IPS DF 4.7 (cell line): ENCODE measurements around the gene EIF3B.
"Not testable (repeated sequence)": the region's sequence is repeated elsewhere in the genome, so short reads cannot be mapped to it uniquely, and the experiment has no call there.

Source experiments
- DNase-seq: peaks from one replicate; pipeline ENCODE4 v3.0.0-alpha.2; 2013; ENCODE audit warnings: low spot score; ENCODE audit errors: extremely low read depth

Gene EIF3B

DNA sequence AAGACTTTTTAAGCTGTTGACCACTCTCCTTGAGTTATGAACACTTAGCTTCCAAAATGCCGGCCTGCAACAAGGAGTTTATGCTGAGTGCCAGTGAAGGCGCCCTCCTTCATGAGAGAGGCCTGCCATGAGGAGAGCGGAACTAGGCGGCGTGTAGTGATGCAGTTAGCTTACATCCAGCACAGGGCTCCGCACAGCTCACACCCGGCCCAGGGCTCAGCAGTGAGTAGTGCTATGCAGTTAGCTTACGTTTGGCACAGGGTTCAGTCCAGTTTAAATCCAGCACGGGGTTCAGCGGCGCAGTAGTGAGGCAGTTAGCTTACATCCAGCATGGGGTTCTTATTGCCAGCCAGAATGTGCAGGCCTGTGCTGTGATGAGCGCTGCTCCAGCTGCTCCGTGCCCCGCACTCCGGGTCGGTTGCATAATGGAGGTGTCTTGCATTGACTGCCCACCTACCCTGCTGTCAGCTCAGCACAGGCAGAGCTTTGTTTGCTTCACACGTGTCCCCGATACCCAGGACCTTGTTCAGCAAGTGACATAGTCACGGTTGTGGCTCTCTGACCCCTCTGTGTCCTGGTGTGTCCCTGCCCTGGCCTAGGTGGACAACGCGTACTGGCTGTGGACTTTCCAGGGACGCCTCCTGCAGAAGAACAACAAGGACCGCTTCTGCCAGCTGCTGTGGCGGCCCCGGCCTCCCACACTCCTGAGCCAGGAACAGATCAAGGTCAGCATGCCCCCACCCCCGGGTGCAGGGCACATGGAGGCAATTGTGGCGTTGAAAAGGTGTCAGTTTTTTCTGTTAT is 21.9 kb downstream of the EIF3B start:
- no peak for DNase-seq

- DNase-seq: not testable (repeated sequence)
Observed at GRCh38 chr7:2377492-2377891, 22.9 kb downstream of the EIF3B start.

- not testable (repeated sequence) for DNase-seq
Observed at GRCh38 chr7:2378125-2378524, 23.5 kb downstream of the EIF3B start.

GRCh38 chr7:2379161-2379560 is 24.5 kb downstream of the EIF3B start:
- no peak for DNase-seq

DNA sequence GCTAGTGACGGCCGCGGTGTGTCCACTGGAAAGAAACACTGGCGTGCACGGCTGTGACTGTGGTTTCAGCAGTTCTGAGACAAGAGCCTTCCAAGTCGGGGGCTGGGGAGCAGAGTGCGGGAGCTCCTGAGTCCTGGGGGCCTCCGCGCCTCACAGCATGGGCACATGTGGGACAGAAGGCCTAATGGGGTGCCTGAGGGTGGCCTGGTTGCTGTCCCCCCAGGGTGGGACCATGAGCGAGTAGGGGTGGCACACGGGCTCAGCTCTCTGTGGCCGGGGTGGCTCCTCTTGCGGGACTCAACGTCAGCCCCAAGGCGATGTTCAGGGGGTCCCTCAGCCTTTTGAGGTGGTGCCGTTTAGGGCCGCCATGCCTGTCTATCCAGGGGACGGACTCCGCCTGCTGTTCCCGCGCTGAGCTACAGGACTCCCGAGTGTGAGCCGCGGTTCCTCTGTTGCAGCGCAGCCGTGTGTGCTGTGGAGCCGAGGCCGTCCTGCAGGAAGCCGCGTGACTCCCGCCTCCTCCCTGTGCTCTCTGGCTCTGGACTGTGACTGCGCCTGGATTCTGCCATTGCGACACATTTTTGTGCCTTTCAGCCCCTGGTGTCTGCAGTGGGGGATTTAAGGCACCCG is 25.3 kb downstream of the EIF3B start:
- DNase-seq: no peak

DNA sequence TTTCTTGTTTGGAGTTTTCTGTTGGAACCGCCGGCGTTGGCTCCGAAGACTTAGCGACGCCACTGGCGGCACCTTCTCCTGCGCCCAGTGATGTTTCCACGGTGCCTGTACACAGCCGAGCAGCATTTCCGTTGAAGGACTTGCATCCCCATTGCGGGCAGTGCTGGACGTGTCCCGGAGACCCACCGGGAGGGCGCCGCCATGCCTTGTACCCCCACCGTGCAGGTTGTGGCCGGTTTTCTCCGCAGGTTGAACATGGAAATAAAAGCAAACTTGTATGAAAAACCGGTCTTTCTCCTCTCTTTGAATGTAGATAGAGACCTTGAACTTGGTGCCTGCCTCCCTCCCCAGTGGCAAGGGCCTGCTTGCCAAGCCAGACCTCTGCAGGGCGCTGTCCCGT is 25.8 kb downstream of the EIF3B start:
- DNase-seq: no peak

DNA sequence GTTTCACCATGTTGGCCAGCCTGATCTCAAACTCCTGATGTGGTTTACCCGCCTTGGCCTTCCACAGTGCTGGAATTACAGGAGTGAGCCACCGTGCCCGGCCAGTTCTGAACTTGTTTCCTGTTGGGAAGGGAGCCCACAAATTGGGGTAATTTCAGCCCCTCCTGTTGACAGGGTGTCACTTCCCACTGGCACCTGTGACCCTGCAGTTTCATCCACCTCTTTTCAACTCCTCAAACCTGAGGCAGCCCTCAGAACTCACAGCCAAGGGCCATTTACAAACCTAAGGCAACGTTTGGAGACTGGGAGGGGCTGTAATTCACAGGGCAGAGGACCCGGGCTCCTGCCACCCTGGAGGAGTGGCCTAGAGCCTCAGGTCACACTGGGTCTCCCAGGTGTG is 26.6 kb downstream of the EIF3B start:
- no peak for DNase-seq

- DNase-seq: no peak
Observed at GRCh38 chr7:2381881-2382509, 27.4 kb downstream of the EIF3B start.

DNA sequence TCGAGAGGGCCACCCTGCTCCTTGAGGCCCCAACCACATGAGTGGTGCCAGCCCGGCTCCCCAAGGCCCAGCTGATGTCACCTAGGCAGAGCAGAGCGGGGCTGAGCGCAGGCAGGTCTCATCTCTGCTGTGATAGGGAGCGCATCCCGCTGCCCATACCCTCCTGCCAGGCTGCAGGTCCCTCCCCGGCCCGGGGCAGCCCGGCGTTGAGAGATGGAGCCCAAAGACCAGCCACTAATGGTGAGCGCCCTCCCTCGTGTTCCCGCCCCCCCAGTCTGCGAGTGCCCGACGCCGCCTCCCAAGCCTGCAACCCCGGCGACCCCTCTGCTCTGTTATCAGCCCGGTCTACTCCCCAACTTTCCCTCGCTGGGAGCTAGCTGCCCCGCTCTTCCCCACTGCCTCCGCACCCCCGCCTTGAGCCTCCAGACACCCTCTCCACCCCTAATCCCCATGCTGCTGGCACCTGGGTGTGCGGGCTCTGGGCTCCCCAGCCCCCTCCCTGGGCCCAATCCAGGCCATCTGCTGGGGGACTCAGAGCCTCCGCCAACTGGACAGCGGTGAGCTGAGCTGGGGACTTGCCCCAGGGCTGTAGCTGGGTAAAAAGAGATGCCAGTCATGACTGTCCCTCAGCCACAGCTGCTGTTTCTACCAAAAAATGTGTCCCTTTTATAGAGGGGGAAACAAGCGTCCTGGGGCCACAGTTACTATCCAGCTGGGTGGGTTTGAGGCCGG is 29.1 kb downstream of the EIF3B start:
- no peak for DNase-seq

- no peak for DNase-seq
Observed at GRCh38 chr7:2384354-2385243, 30.0 kb downstream of the EIF3B start.

GRCh38 chr7:2386122-2386521 is 31.5 kb downstream of the EIF3B start:
- not testable (repeated sequence) for DNase-seq

GRCh38 chr7:2386964-2387669 is 32.5 kb downstream of the EIF3B start:
- no peak for DNase-seq

- DNase-seq: no peak
Observed at GRCh38 chr7:2387897-2388636, 33.4 kb downstream of the EIF3B start.

DNA sequence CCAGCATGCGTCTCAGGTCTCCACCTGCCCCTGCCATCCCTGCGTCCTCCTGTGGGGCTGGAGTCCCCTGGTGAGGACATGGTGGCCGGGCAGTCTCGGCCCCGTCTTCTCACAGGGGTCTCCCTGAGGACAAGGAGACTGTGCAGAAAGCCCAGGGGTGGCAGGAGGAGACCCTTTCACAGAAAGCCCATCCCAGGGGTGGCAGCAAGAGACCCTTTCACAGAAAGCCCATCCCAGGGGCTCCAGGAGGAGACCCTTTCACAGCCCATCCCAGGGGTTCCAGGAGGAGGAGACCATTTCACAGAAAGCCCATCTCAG is 34.0 kb downstream of the EIF3B start:
- no peak for DNase-seq

GRCh38 chr7:2390020-2390816 is 35.6 kb downstream of the EIF3B start:
- not testable (repeated sequence) for DNase-seq

- no peak for DNase-seq
Observed at GRCh38 chr7:2393706-2394105, 39.1 kb downstream of the EIF3B start.

DNA sequence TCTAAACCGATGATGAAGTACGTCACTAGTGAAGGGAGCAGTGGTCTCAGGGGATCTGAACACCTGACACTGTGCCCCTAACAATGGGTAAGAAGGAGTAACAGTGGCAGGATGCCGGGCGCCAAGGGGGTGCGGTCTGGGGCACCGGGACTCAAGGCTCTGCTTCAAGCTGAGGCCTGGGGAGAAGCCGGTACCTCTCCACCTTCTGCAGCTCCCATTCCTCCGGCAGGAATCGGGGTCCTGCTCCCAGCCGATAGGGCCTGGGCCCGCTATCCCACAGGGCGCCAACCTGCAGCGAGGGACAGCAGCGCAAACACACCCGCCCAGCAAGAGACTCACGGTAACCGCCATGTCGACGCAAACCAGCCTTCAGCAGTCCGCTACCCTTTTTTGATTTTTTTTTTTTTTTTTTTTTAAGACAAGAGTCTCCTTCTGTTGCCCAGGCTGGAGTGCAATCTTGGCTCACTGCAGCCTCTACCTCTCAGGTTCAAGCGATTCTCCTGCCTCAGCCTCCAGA is 40.0 kb downstream of the EIF3B start:
- DNase-seq: no peak

- DNase-seq: no peak
Observed at GRCh38 chr7:2398506-2398905, 43.9 kb downstream of the EIF3B start.
